Urinary bladder (tissue), 2 donors: ENCODE measurements around the gene OXSM. TPM values are rescaled to one million over a fixed set of nuclear protein-coding genes. Genes with fewer than 3 reads are reported as not detected.

Experiments
- polyA plus RNA-seq: library from polyadenylated mRNA; stranded (reverse); fragments of 200-250 nt; gene quantifications from one replicate; pipeline ENCODE4 v1.2.3, GENCODE V29; 2013
- total RNA-seq: library from RNA; depleted of rRNA; stranded (reverse); fragments of >200 nt; gene quantifications from one replicate; pipeline ENCODE4 v1.2.3, GENCODE V29; 2014
- donor health status: healthy.

OXSM gene
- total and polyA plus RNA-seq, 2 donors = 8.1 to 8.7 TPM

Other genes with a start within 250 kb of the OXSM start
- 325 TPM for gene TOP2B, start 125.2 kb upstream of the OXSM start, total RNA-seq
- gene TOP2B, start 125.2 kb upstream of the OXSM start, polyA plus RNA-seq = 73.8 TPM
- 59.6 TPM for gene NGLY1, start 6.6 kb upstream of the OXSM start, total RNA-seq
- 14.6 TPM for gene NGLY1, start 6.6 kb upstream of the OXSM start, polyA plus RNA-seq